Adrenal gland (tissue), 5 donors: ENCODE data around the gene ZFHX2.

Experiments used
- POLR2A ChIP-seq, 2 donors: fragments of 450-650 bp; IDR thresholded peaks; one replicate each; pipeline ENCODE4 v1.6.1; 2017; ENCODE audit warnings: antibody characterized with exemption in 2 of 2, mild to moderate bottlenecking in 2 of 2, moderate library complexity in 1 of 2
- TF ChIP-seq, protein P1 (sequence below), 6 experiments: fragments of 450-650 bp in 4 of 6; fragments of 200-600 bp in 2 of 6; sonication (generic) in 1 of 6; IDR thresholded peaks; 1 replicate in 5 of 6; 2 replicates in 1 of 6; pipeline versions ENCODE4 v1.5.1 to v1.8.0; 2016 to 2021; ENCODE audit warnings: antibody characterized with exemption in 6 of 6, mild to moderate bottlenecking in 2 of 6, moderate library complexity in 1 of 6
- donor health status: DM: no; HTN: no; CAD: no.

DNA sequence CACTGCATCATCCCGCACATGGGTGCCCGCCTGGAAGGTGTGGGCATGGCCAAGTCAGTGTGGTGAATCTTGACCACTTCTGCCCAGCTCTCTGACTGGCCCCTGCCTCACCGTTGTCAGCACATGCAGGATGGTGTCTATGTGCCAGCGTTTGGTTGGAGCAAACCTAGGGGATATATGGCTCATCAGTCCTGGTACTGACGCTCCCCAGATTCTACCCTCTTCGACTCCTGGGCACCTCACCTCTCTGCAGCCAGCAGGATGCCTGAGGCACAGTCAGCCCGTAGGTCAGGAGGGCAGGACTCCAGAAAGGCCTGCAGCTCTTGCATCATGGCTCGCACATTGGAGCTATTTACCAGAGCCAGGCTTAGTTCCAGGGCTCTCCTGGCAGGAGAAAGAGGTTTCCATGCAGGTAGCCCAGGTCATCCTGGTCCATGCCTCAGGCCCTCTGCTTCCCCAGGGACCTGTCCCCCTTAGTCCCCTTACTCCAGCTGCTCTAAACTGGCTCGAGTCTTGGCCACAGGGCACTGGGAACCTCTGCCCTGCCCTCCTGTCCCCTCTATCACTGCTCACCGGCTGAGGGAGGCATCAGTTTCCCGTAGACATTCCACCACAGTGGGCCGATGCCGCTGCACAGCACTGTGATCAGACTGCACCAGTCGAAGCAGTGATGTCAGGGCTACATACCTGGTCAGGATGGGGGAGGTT, 12.1 kb upstream of the ZFHX2 start:
- TF ChIP-seq, protein P1, sequence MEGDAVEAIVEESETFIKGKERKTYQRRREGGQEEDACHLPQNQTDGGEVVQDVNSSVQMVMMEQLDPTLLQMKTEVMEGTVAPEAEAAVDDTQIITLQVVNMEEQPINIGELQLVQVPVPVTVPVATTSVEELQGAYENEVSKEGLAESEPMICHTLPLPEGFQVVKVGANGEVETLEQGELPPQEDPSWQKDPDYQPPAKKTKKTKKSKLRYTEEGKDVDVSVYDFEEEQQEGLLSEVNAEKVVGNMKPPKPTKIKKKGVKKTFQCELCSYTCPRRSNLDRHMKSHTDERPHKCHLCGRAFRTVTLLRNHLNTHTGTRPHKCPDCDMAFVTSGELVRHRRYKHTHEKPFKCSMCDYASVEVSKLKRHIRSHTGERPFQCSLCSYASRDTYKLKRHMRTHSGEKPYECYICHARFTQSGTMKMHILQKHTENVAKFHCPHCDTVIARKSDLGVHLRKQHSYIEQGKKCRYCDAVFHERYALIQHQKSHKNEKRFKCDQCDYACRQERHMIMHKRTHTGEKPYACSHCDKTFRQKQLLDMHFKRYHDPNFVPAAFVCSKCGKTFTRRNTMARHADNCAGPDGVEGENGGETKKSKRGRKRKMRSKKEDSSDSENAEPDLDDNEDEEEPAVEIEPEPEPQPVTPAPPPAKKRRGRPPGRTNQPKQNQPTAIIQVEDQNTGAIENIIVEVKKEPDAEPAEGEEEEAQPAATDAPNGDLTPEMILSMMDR (IDR thresholded peaks at IDR 0.05) = no peak
- TF ChIP-seq POLR2A (IDR thresholded peaks at IDR 0.05) = no peak
